ENCODE results near the gene MYOM3. TPM values are rescaled to one million over a fixed set of nuclear protein-coding genes. Genes with fewer than 3 reads are reported as not detected.

MYOM3 gene
- total and polyA plus RNA-seq, 2 of the 13 experiments (the other 11 are each of a cell fraction or from before 2014, with no cell fraction given): 5.8 to 15.3 TPM

- TF ChIP-seq ZNF121 (CRISPR knock-in tag; IDR thresholded peaks at IDR 0.05): no peak
- 0 out of 2 replicates have a peak, but pooled peaks have one; percentile 16 for TF ChIP-seq MLX (CRISPR knock-in tag; IDR thresholded peaks at IDR 0.05)
- TF ChIP-seq MAFG (CRISPR knock-in tag; IDR thresholded peaks at IDR 0.05): no peak
- TF ChIP-seq ATRX (CRISPR knock-in tag; IDR thresholded peaks at IDR 0.05; ENCODE audit: borderline replicate concordance): no peak
- TF ChIP-seq ZNF891 (CRISPR knock-in tag; IDR thresholded peaks at IDR 0.05): no peak
- no peak for TF ChIP-seq AGO1 (IDR thresholded peaks at IDR 0.05; ENCODE audit: low read depth, low read length, poor library complexity, severe bottlenecking)
- TF ChIP-seq SP4 (CRISPR knock-in tag; IDR thresholded peaks at IDR 0.05): peak; percentile 26; the same call in 1 of the 2 replicates
- no peak for TF ChIP-seq HNRNPH1 (optimal IDR thresholded peaks at IDR 0.05; ENCODE audit: low read depth, low read length)
- TF ChIP-seq GFI1 (CRISPR knock-in tag; IDR thresholded peaks at IDR 0.05; ENCODE audit: borderline replicate concordance): no peak
- TF ChIP-seq ASH2L (IDR thresholded peaks at IDR 0.05; ENCODE audit: insufficient read length, low read depth, low read length): no peak
- TF ChIP-seq FOXC1 (CRISPR knock-in tag; IDR thresholded peaks at IDR 0.05; ENCODE audit: borderline replicate concordance): peak; percentile 72; the same call in 1 of the 2 replicates
- TF ChIP-seq WIZ (CRISPR knock-in tag; IDR thresholded peaks at IDR 0.05): no peak
- TF ChIP-seq ZUFSP (CRISPR knock-in tag; IDR thresholded peaks at IDR 0.05; ENCODE audit: borderline replicate concordance): no peak
- no peak for TF ChIP-seq ZSCAN20 (CRISPR knock-in tag; IDR thresholded peaks at IDR 0.05; ENCODE audit: borderline replicate concordance)
- no peak for TF ChIP-seq TMF1 (CRISPR knock-in tag; IDR thresholded peaks at IDR 0.05; ENCODE audit: low read depth)
- no peak; the same call in 1 of the 2 replicates for TF ChIP-seq ZNF782 (CRISPR knock-in tag; IDR thresholded peaks at IDR 0.05; ENCODE audit: borderline replicate concordance)
- peak; percentile 46 for TF ChIP-seq HOXA3 (CRISPR knock-in tag; IDR thresholded peaks at IDR 0.05)
- TF ChIP-seq ZNF772 (CRISPR knock-in tag; IDR thresholded peaks at IDR 0.05): peak; percentile 45; the same call in 1 of the 2 replicates
- TF ChIP-seq ZNF704 (CRISPR knock-in tag; IDR thresholded peaks at IDR 0.05; ENCODE audit: borderline replicate concordance): no peak
- TF ChIP-seq NR0B2 (CRISPR knock-in tag; IDR thresholded peaks at IDR 0.05): no peak
- TF ChIP-seq ZNF563 (CRISPR knock-in tag; IDR thresholded peaks at IDR 0.05): no peak
- no peak for TF ChIP-seq KDM5B (CRISPR knock-in tag; IDR thresholded peaks at IDR 0.05; ENCODE audit: borderline replicate concordance)
Measured at GRCh38 chr1:24111996-24112779, at the start of gene MYOM3 (continued).

Data from HepG2 (cell line).